ENCODE measurements around the gene UBE2E3. TPM values are rescaled to one million over a fixed set of nuclear protein-coding genes. Genes with fewer than 3 reads are reported as not detected.

Gene UBE2E3
- total and polyA plus RNA-seq, 4 experiments from 2014 or later = 25.0 to 55.0 (median 36.1) TPM

- no peaks in the 10 kb centered on the region for H3K36me3 ChIP-seq (ENCODE audit: insufficient read depth, low read length)
- Mint-ChIP-seq H3K27me3 (no peaks in the 10 kb centered on the region), H3K27ac (no peak overlapping the region), H3K4me1 (peaks cover 0 to 14% (median 9%) of the 10 kb centered on the region in 4 donors), H3K9me3 (no peaks in the 10 kb centered on the region), H3K4me3 (no peak overlapping the region), H3K36me3 (no peaks in the 10 kb centered on the region)
- no peaks in the 10 kb centered on the region for H3K9me3 ChIP-seq (ENCODE audit: control insufficient read depth in 1 of 2, low read length in 2 of 2)
- H3K4me1 ChIP-seq (ENCODE audit: insufficient read depth, low read length) = no peaks in the 10 kb centered on the region
- intact Hi-C loops (cut with micrococcal nuclease) = no loop called here
- no peaks in the 10 kb centered on the region for H3K27me3 ChIP-seq (ENCODE audit: insufficient read depth, low read length)
- POLR2A ChIA-PET (ENCODE audit: partially characterized antibody) = no interaction called here
- no peak for DNase-seq
- no peak overlapping the region for H3K27ac ChIP-seq (ENCODE audit: low read depth, low read length)
- no peak overlapping the region for H3K4me3 ChIP-seq (ENCODE audit: low read length in 2 of 2)
- CTCF ChIA-PET (ENCODE audit: partially characterized antibody) = no interaction called here
Observed at GRCh38 chr2:181042706-181043105, 62.3 kb downstream of the UBE2E3 start.

GRCh38 chr2:181046833-181047232 is 66.4 kb downstream of the UBE2E3 start:
- POLR2A ChIA-PET (ENCODE audit: partially characterized antibody) = no interaction called here
- H3K9me3 Mint-ChIP-seq = no peaks in the 10 kb centered on the region
- Histone ChIP-seq H3K9me3 (ENCODE audit: control insufficient read depth in 1 of 2, low read length in 2 of 2) (no peaks in the 10 kb centered on the region), H3K27ac (ENCODE audit: low read depth, low read length) (no peak overlapping the region), H3K27me3 (ENCODE audit: insufficient read depth, low read length) (no peaks in the 10 kb centered on the region), H3K4me1 (ENCODE audit: insufficient read depth, low read length) (no peaks in the 10 kb centered on the region), H3K36me3 (ENCODE audit: insufficient read depth, low read length) (no peaks in the 10 kb centered on the region), H3K4me3 (ENCODE audit: low read length in 2 of 2) (no peak overlapping the region)
- no peak overlapping the region for H3K27ac Mint-ChIP-seq
- DNase-seq = no peak
- CTCF ChIA-PET (ENCODE audit: partially characterized antibody) = interaction anchor here (0.6 kb wide), 1 partner anchor 922 kb away, joined by 3 read pairs; no protein-coding TSS in a partner anchor
- H3K36me3 Mint-ChIP-seq = no peaks in the 10 kb centered on the region
- H3K4me1 Mint-ChIP-seq = peaks cover 0 to 14% (median 9%) of the 10 kb centered on the region in 4 donors
- no peaks in the 10 kb centered on the region for H3K27me3 Mint-ChIP-seq
- no peak overlapping the region for H3K4me3 Mint-ChIP-seq
- intact Hi-C loops (cut with micrococcal nuclease) = no loop called here

- Histone ChIP-seq H3K4me1 (ENCODE audit: insufficient read depth, low read length) (no peaks in the 10 kb centered on the region), H3K9me3 (ENCODE audit: control insufficient read depth in 1 of 2, low read length in 2 of 2) (no peaks in the 10 kb centered on the region), H3K27me3 (ENCODE audit: insufficient read depth, low read length) (no peaks in the 10 kb centered on the region), H3K27ac (ENCODE audit: low read depth, low read length) (no peak overlapping the region), H3K36me3 (ENCODE audit: insufficient read depth, low read length) (no peaks in the 10 kb centered on the region), H3K4me3 (ENCODE audit: low read length in 2 of 2) (no peak overlapping the region)
- ChIA-PET CTCF (ENCODE audit: partially characterized antibody) (interaction anchor here (1.0 to 4.3 kb wide), 3 partner anchors 9 to 64 kb away, joined by 3 to 30 read pairs (median 3); no protein-coding TSS in a partner anchor), POLR2A (ENCODE audit: partially characterized antibody) (interaction anchor here (1.0 kb wide), 1 partner anchor 68 kb away, joined by 3 read pairs; no protein-coding TSS in a partner anchor)
- H3K9me3 Mint-ChIP-seq = no peaks in the 10 kb centered on the region
- no peaks in the 10 kb centered on the region for H3K27me3 Mint-ChIP-seq
- H3K4me3 Mint-ChIP-seq = no peak overlapping the region
- H3K36me3 Mint-ChIP-seq = no peaks in the 10 kb centered on the region
- no peak overlapping the region for H3K27ac Mint-ChIP-seq
- DNase-seq = no peak
- intact Hi-C loops (cut with micrococcal nuclease) = no loop called here
- H3K4me1 Mint-ChIP-seq = peaks cover 7 to 23% (median 13%) of the 10 kb centered on the region in 4 donors
Observed at GRCh38 chr2:181047829-181048228, 67.4 kb downstream of the UBE2E3 start.

- Histone ChIP-seq H3K9me3 (ENCODE audit: control insufficient read depth in 1 of 2, low read length in 2 of 2) (no peaks in the 10 kb centered on the region), H3K27ac (ENCODE audit: low read depth, low read length) (no peak overlapping the region), H3K4me3 (ENCODE audit: low read length in 2 of 2) (no peak overlapping the region), H3K36me3 (ENCODE audit: insufficient read depth, low read length) (no peaks in the 10 kb centered on the region), H3K27me3 (ENCODE audit: insufficient read depth, low read length) (no peaks in the 10 kb centered on the region), H3K4me1 (ENCODE audit: insufficient read depth, low read length) (no peaks in the 10 kb centered on the region)
- Mint-ChIP-seq H3K4me3 (no peak overlapping the region), H3K36me3 (no peaks in the 10 kb centered on the region), H3K27ac (no peak overlapping the region), H3K27me3 (no peaks in the 10 kb centered on the region), H3K9me3 (no peaks in the 10 kb centered on the region), H3K4me1 (peaks cover 8 to 24% (median 13%) of the 10 kb centered on the region in 4 donors)
- CTCF ChIA-PET (ENCODE audit: partially characterized antibody) = interaction anchor here (1.1 kb wide), 1 partner anchor 664 kb away, joined by 4 read pairs; no protein-coding TSS in a partner anchor
- POLR2A ChIA-PET (ENCODE audit: partially characterized antibody) = no interaction called here
- intact Hi-C loops (cut with micrococcal nuclease) = loop anchor here (10.0 kb wide), 2 partner anchors 147 to 1047 kb away; partner anchors contain the start of gene CWC22
- no peak for DNase-seq
Observed at GRCh38 chr2:181051861-181052522, 71.6 kb downstream of the UBE2E3 start.

- Mint-ChIP-seq H3K4me3 (no peak overlapping the region), H3K9me3 (no peaks in the 10 kb centered on the region), H3K36me3 (no peaks in the 10 kb centered on the region), H3K27me3 (no peaks in the 10 kb centered on the region), H3K27ac (peak overlapping the region in 2 of 7 donors; percentile 9 to 30), H3K4me1 (peaks cover 8 to 24% (median 13%) of the 10 kb centered on the region in 4 donors)
- no peak for DNase-seq
- Histone ChIP-seq H3K4me1 (ENCODE audit: insufficient read depth, low read length) (no peaks in the 10 kb centered on the region), H3K36me3 (ENCODE audit: insufficient read depth, low read length) (no peaks in the 10 kb centered on the region), H3K9me3 (ENCODE audit: control insufficient read depth in 1 of 2, low read length in 2 of 2) (no peaks in the 10 kb centered on the region), H3K27me3 (ENCODE audit: insufficient read depth, low read length) (no peaks in the 10 kb centered on the region), H3K4me3 (ENCODE audit: low read length in 2 of 2) (no peak overlapping the region), H3K27ac (ENCODE audit: low read depth, low read length) (no peak overlapping the region)
- ChIA-PET POLR2A (ENCODE audit: partially characterized antibody) (no interaction called here), CTCF (ENCODE audit: partially characterized antibody) (no interaction called here)
- intact Hi-C loops (cut with micrococcal nuclease) = loop anchor here (10.0 kb wide), 2 partner anchors 148 to 1048 kb away; partner anchors contain the start of gene CWC22
Observed at GRCh38 chr2:181052523-181052891, 72.1 kb downstream of the UBE2E3 start.

GRCh38 chr2:181054256-181054655 is 73.9 kb downstream of the UBE2E3 start:
- no peaks in the 10 kb centered on the region for H3K36me3 Mint-ChIP-seq
- no peaks in the 10 kb centered on the region for H3K4me1 ChIP-seq (ENCODE audit: insufficient read depth, low read length)
- no peaks in the 10 kb centered on the region for H3K9me3 ChIP-seq (ENCODE audit: control insufficient read depth in 1 of 2, low read length in 2 of 2)
- H3K4me3 ChIP-seq (ENCODE audit: low read length in 2 of 2) = no peak overlapping the region
- H3K4me1 Mint-ChIP-seq = peaks cover 8 to 24% (median 14%) of the 10 kb centered on the region in 4 donors
- no peaks in the 10 kb centered on the region for H3K27me3 ChIP-seq (ENCODE audit: insufficient read depth, low read length)
- no peaks in the 10 kb centered on the region for H3K36me3 ChIP-seq (ENCODE audit: insufficient read depth, low read length)
- no peaks in the 10 kb centered on the region for H3K9me3 Mint-ChIP-seq
- H3K27me3 Mint-ChIP-seq = no peaks in the 10 kb centered on the region
- CTCF ChIA-PET (ENCODE audit: partially characterized antibody) = interaction anchor here (1.8 kb wide), 1 partner anchor 929 kb away, joined by 3 read pairs; no protein-coding TSS in a partner anchor
- POLR2A ChIA-PET (ENCODE audit: partially characterized antibody) = no interaction called here
- no peak overlapping the region for H3K27ac ChIP-seq (ENCODE audit: low read depth, low read length)
- intact Hi-C loops (cut with micrococcal nuclease) = loop anchor here (10.0 kb wide), 2 partner anchors 149 to 1049 kb away; partner anchors contain the start of gene CWC22
- H3K4me3 Mint-ChIP-seq = no peak overlapping the region
- H3K27ac Mint-ChIP-seq = no peak overlapping the region
- no peak for DNase-seq

GRCh38 chr2:181054843-181055242 is 74.4 kb downstream of the UBE2E3 start:
- POLR2A ChIA-PET (ENCODE audit: partially characterized antibody) = no interaction called here
- H3K4me3 ChIP-seq (ENCODE audit: low read length in 2 of 2) = no peak overlapping the region

More at GRCh38 chr2:181054843-181055242, 74.4 kb downstream of the UBE2E3 start:
- no peak for DNase-seq
- intact Hi-C loops (cut with micrococcal nuclease) = loop anchor here (5.0 to 10.0 kb wide), 4 partner anchors 73 to 1633 kb away; partner anchors contain the start of genes CWC22 and UBE2E3
- no peaks in the 10 kb centered on the region for H3K9me3 Mint-ChIP-seq
- CTCF ChIA-PET (ENCODE audit: partially characterized antibody) = interaction anchor here (1.8 kb wide), 1 partner anchor 930 kb away, joined by 3 read pairs; no protein-coding TSS in a partner anchor
- no peaks in the 10 kb centered on the region for H3K27me3 Mint-ChIP-seq
- H3K4me1 Mint-ChIP-seq = peaks cover 8 to 24% (median 14%) of the 10 kb centered on the region in 4 donors
- H3K36me3 Mint-ChIP-seq = no peaks in the 10 kb centered on the region
- H3K9me3 ChIP-seq (ENCODE audit: control insufficient read depth in 1 of 2, low read length in 2 of 2) = no peaks in the 10 kb centered on the region
- H3K4me3 Mint-ChIP-seq = no peak overlapping the region
- no peaks in the 10 kb centered on the region for H3K27me3 ChIP-seq (ENCODE audit: insufficient read depth, low read length)
- peak overlapping the region in 1 of 7 donors; percentile 26 for H3K27ac Mint-ChIP-seq
- H3K36me3 ChIP-seq (ENCODE audit: insufficient read depth, low read length) = no peaks in the 10 kb centered on the region
- H3K4me1 ChIP-seq (ENCODE audit: insufficient read depth, low read length) = no peaks in the 10 kb centered on the region
- H3K27ac ChIP-seq (ENCODE audit: low read depth, low read length) = no peak overlapping the region
